ENCODE results near the gene AARSD1.
"Not testable (repeated sequence)": the region's sequence is repeated elsewhere in the genome, so short reads cannot be mapped to it uniquely, and the experiment has no call there.

Gene AARSD1

GRCh38 chr17:42980274-42980765 lies 16.1 kb upstream of the AARSD1 start, which contains the start of gene RUNDC1:
TSS of gene RUNDC1 (plus strand) at chr17:42980565. CDS start at chr17:42980577, 12 bp downstream.
- no peak for TF ChIP-seq CTCF (IDR thresholded peaks at IDR 0.05; ENCODE audit: low read depth, low read length)
- H3K4me3 ChIP-seq (replicated peaks in 1 of 2; ENCODE audit: low read depth in 2 of 2, low read length in 2 of 2) = peak within 1 kb of the TSS; percentile 77 to 93
- DNase-seq (ENCODE audit: low read depth in 2 of 2) = peak; percentile 86 to 89

GRCh38 chr17:42979511-42980273 lies 15.4 kb upstream of the AARSD1 start, which contains the start of gene PTGES3L:
TSS of gene PTGES3L (minus strand) at chr17:42980080. CDS start at chr17:42980053, 27 bp downstream.
- peak; percentile 45 to 49 for DNase-seq (ENCODE audit: low read depth in 2 of 2)
- no peak for TF ChIP-seq CTCF (IDR thresholded peaks at IDR 0.05; ENCODE audit: low read depth, low read length)
- peak within 1 kb of the TSS; percentile 77 to 93 for H3K4me3 ChIP-seq (replicated peaks in 1 of 2; ENCODE audit: low read depth in 2 of 2, low read length in 2 of 2)

- not testable (repeated sequence) for H3K4me3 ChIP-seq (replicated peaks in 1 of 2; ENCODE audit: low read depth in 2 of 2, low read length in 2 of 2); DNase-seq (ENCODE audit: low read depth in 2 of 2)
Observed at GRCh38 chr17:42975701-42976100, 11.4 kb upstream of the AARSD1 start.

DNA sequence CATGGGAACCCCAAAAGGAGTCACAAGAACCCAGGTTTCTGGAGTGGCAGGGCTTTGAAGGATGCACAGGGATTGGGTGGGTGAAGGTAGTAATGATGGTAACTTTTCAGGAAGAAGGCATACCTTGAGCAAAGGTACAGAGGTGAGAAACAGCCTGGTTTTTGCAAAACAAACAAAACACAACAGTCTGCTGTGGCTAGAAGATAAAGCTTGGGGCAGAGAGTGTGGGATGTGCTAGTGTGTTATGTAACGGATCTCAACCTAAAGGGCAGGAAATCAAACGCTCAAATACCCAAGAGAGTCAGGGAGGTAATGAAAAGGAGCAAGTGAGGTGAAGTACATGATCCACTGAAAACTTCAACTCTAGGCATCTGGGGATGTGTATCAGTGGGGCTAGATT lies 11.0 kb upstream of the AARSD1 start:
- no peak for DNase-seq (ENCODE audit: low read depth in 2 of 2)
- no peak for TF ChIP-seq CTCF (IDR thresholded peaks at IDR 0.05; ENCODE audit: low read depth, low read length)
- H3K4me3 ChIP-seq (replicated peaks in 1 of 2; ENCODE audit: low read depth in 2 of 2, low read length in 2 of 2) = no peak overlapping the region

DNA sequence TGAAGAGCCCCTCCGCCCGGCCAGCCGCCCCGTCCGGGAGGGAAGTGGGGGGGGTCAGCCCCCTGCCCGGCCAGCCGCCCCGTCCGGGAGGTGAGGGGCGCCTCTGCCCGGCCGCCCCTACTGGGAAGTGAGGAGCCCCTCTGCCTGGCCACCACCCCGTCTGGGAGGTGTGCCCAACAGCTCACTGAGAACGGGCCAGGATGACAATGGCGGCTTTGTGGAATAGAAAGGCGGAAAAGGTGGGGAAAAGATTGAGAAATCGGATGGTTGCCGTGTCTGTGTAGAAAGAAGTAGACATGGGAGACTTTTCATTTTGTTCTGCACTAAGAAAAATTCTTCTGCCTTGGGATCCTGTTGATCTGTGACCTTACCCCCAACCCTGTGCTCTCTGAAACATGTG lies 9.1 kb upstream of the AARSD1 start:
- not testable (repeated sequence) for H3K4me3 ChIP-seq (replicated peaks in 1 of 2; ENCODE audit: low read depth in 2 of 2, low read length in 2 of 2); DNase-seq (ENCODE audit: low read depth in 2 of 2)

GRCh38 chr17:42971589-42971988 lies 7.3 kb upstream of the AARSD1 start:
- no peak for TF ChIP-seq CTCF (IDR thresholded peaks at IDR 0.05; ENCODE audit: low read depth, low read length)
- H3K4me3 ChIP-seq (replicated peaks in 1 of 2; ENCODE audit: low read depth in 2 of 2, low read length in 2 of 2) = no peak overlapping the region

GRCh38 chr17:42969001-42969581 lies 4.8 kb upstream of the AARSD1 start:
- TF ChIP-seq CTCF (IDR thresholded peaks at IDR 0.05; ENCODE audit: low read depth, low read length) = no peak
- H3K4me3 ChIP-seq (replicated peaks in 1 of 2; ENCODE audit: low read depth in 2 of 2, low read length in 2 of 2) = no peak overlapping the region
- peak; percentile 29 to 55 for DNase-seq (ENCODE audit: low read depth in 2 of 2)

More at GRCh38 chr17:42971589-42971988, 7.3 kb upstream of the AARSD1 start:
- DNase-seq (ENCODE audit: low read depth in 2 of 2) = no peak

Measured in cardiac fibroblast (primary cell).